Gastrocnemius medialis (tissue), 4 donors: ENCODE results near the gene OXA1L. TPM values are rescaled to one million over a fixed set of nuclear protein-coding genes. Genes with fewer than 3 reads are reported as not detected.
A peak's percentile ranks its signal among the peaks of the same experiment; 100 is the strongest.

Experiments
- ATAC-seq, 2 donors: fragments of 150-250 bp; one replicate each; pipeline ENCODE4 v1.9.1; 2016
- DNase-seq, 2 donors: peaks; one replicate each; pipeline ENCODE4 v3.0.0-alpha.2; 2019
- H3K27ac ChIP-seq, 4 donors: fragments of 200-600 bp; sonication (generic); 1 replicate in 1 of 4; 2 replicates in 3 of 4; pipeline ENCODE4 v1.5.1; 2016 to 2018; ENCODE audit warnings: mild to moderate bottlenecking in 2 of 4, moderate library complexity in 1 of 4
- H3K27me3 ChIP-seq, 3 donors: fragments of 200-600 bp; sonication (generic) in 2 of 3; 1 replicate in 1 of 3; 2 replicates in 2 of 3; pipeline versions ENCODE4 v1.5.1 to v1.6.0; 2016 to 2019; ENCODE audit warnings: mild to moderate bottlenecking in 1 of 3, moderate library complexity in 1 of 3
- H3K36me3 ChIP-seq, 2 donors: fragments of 200-600 bp; sonication (generic) in 1 of 2; one replicate each; pipeline ENCODE4 v1.5.1; 2017 to 2018
- H3K4me1 ChIP-seq, 2 donors: fragments of 200-600 bp; sonication (generic) in 1 of 2; one replicate each; pipeline ENCODE4 v1.5.1; 2016 to 2017; ENCODE audit warnings: mild to moderate bottlenecking in 2 of 2
- H3K4me3 ChIP-seq, 4 donors: fragments of 200-600 bp; sonication (generic) in 3 of 4; 1 replicate in 1 of 4; 2 replicates in 3 of 4; pipeline ENCODE4 v1.5.1; 2016 to 2019; ENCODE audit warnings: mild to moderate bottlenecking in 2 of 4
- H3K9me3 ChIP-seq, 3 donors: fragments of 200-600 bp; sonication (generic) in 2 of 3; 1 replicate in 1 of 3; 2 replicates in 2 of 3; pipeline ENCODE4 v1.5.1; 2016 to 2019
- POLR2A ChIP-seq, 2 donors: fragments of 450-650 bp; IDR thresholded peaks; one replicate each; pipeline ENCODE4 v1.6.1; 2017; ENCODE audit warnings: antibody characterized with exemption in 2 of 2, mild to moderate bottlenecking in 2 of 2, moderate library complexity in 2 of 2
- in situ Hi-C, 4 donors: fragments of 200-750 bp; cut with MboI; loops; one replicate each; pipeline versions ENCODE4 v1.15.0 to v1.8.0; 2017; ENCODE audit warnings: low sequenced_read_pairs in 4 of 4
- intact Hi-C: fragments of 100-400 bp; cut with DNase I; formaldehyde crosslinking; loops from one replicate; pipeline ENCODE4 v1.15.1; 2023; ENCODE audit warnings: low total_unique reads
- total RNA-seq, 4 donors: library from RNA; depleted of rRNA; stranded (reverse); fragments of >200 nt; gene quantifications; one replicate each; pipeline versions ENCODE4 v1.1.0 to v1.2.3, GENCODE V29; 2016
- TF ChIP-seq, protein P1 (sequence below), 5 experiments: fragments of 450-650 bp in 3 of 5; fragments of 200-600 bp in 2 of 5; sonication (generic) in 2 of 5; IDR thresholded peaks in 4 of 5; conservative IDR thresholded peaks in 1 of 5; 1 replicate in 4 of 5; 2 replicates in 1 of 5; pipeline ENCODE4 v1.5.1; 2016 to 2019; ENCODE audit warnings: antibody characterized with exemption in 5 of 5, mild to moderate bottlenecking in 3 of 5, moderate library complexity in 3 of 5

OXA1L gene
- total RNA-seq, 4 donors from 2014 or later = 83.5 to 135 (median 114) TPM

DNA sequence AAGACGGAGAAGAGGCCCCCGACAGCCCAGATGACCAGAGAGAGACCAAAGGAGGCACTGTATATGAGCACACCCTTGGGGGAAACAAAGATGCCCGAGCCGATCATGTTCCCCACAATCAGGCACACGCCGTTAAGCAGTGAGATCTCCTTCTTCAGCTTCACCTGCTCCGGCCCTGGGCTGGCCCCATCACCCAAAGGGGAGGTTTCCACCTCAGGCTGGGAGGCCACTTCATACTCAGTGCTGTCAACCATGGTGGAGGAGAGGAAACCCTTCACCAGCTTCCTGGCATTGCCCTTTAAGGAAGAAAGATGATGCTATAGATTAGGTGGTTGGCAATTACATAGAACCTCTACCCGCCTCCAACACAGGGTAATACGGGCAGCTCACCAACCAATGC is 46.7 kb downstream of the OXA1L start:
- no peak overlapping the region for H3K4me3 ChIP-seq
- intact Hi-C loops = no loop called here

DNA sequence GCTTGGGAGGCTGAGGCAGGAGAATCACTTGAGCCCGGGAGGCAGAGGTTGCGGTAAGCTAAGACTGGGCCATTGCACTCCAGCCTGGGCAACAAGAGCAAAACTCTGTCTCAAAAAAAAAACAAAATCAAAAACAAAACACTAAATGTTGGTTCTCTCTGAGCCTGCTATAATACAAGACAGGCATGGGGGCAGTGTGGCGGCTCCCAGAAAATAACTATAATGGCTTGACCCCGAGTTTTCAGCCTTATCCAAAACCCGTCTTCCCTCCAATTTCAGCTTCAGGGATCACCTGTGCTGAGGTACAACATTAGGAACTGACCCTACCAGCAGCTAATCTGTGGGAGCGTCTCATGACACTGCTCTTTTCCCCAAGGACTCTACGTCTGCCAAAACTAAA is 47.9 kb downstream of the OXA1L start:
- Histone ChIP-seq H3K9me3 (no peaks in the 10 kb centered on the region), H3K27me3 (no peaks in the 10 kb centered on the region), H3K36me3 (no peaks in the 10 kb centered on the region), H3K4me1 (no peaks in the 10 kb centered on the region), H3K4me3 (no peak overlapping the region), H3K27ac (no peak overlapping the region)
- ATAC-seq (no peak), DNase-seq (no peak)
- TF ChIP-seq POLR2A (IDR thresholded peaks at IDR 0.05) = no peak
- TF ChIP-seq, protein P1, sequence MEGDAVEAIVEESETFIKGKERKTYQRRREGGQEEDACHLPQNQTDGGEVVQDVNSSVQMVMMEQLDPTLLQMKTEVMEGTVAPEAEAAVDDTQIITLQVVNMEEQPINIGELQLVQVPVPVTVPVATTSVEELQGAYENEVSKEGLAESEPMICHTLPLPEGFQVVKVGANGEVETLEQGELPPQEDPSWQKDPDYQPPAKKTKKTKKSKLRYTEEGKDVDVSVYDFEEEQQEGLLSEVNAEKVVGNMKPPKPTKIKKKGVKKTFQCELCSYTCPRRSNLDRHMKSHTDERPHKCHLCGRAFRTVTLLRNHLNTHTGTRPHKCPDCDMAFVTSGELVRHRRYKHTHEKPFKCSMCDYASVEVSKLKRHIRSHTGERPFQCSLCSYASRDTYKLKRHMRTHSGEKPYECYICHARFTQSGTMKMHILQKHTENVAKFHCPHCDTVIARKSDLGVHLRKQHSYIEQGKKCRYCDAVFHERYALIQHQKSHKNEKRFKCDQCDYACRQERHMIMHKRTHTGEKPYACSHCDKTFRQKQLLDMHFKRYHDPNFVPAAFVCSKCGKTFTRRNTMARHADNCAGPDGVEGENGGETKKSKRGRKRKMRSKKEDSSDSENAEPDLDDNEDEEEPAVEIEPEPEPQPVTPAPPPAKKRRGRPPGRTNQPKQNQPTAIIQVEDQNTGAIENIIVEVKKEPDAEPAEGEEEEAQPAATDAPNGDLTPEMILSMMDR (IDR thresholded peaks at IDR 0.05 in 4 of 5, conservative IDR thresholded peaks at IDR 0.05 in 1 of 5) = no peak
- in situ Hi-C loops = no loop called here
- intact Hi-C loops = no loop called here

More for the DNA sequence above, 46.7 kb downstream of the OXA1L start:
- Histone ChIP-seq H3K27ac (no peak overlapping the region), H3K27me3 (no peaks in the 10 kb centered on the region), H3K4me1 (no peaks in the 10 kb centered on the region), H3K9me3 (no peaks in the 10 kb centered on the region), H3K36me3 (no peaks in the 10 kb centered on the region)
- DNase-seq (no peak), ATAC-seq (no peak)
- in situ Hi-C loops = no loop called here
- TF ChIP-seq POLR2A (IDR thresholded peaks at IDR 0.05) = no peak
- TF ChIP-seq, protein P1 (IDR thresholded peaks at IDR 0.05 in 4 of 5, conservative IDR thresholded peaks at IDR 0.05 in 1 of 5) = no peak

GRCh38 chr14:22814941-22815713 is 48.6 kb downstream of the OXA1L start, which contains the start of gene SLC7A7:
TSS of gene SLC7A7 (minus strand) at chr14:22815435. CDS start at chr14:22813398, 2,037 bp downstream.
- Histone ChIP-seq H3K36me3 (no peaks in the 10 kb centered on the region), H3K9me3 (no peaks in the 10 kb centered on the region), H3K27ac (no peak within 1 kb of the TSS), H3K4me1 (no peaks in the 10 kb centered on the region), H3K4me3 (no peak within 1 kb of the TSS), H3K27me3 (no peaks in the 10 kb centered on the region)
- intact Hi-C loops (no loop called here), in situ Hi-C loops (no loop called here)
- ATAC-seq (no peak), DNase-seq (no peak)
- TF ChIP-seq POLR2A (IDR thresholded peaks at IDR 0.05) = no peak
- TF ChIP-seq, protein P1 (IDR thresholded peaks at IDR 0.05 in 4 of 5, conservative IDR thresholded peaks at IDR 0.05 in 1 of 5) = no peak

- Histone ChIP-seq H3K4me3 (peak overlapping the region; percentile 22 to 39 (median 36)), H3K36me3 (no peaks in the 10 kb centered on the region), H3K27me3 (peaks cover 0 to 2% (median 0%) of the 10 kb centered on the region in 3 donors), H3K27ac (peak overlapping the region; percentile 14 to 50 (median 30)), H3K4me1 (peaks cover 6 to 11% of the 10 kb centered on the region in 2 donors), H3K9me3 (no peaks in the 10 kb centered on the region)
- no peak for ATAC-seq
- DNase-seq = no peak
- TF ChIP-seq POLR2A (IDR thresholded peaks at IDR 0.05) = no peak
- TF ChIP-seq, protein P1 (IDR thresholded peaks at IDR 0.05 in 4 of 5, conservative IDR thresholded peaks at IDR 0.05 in 1 of 5) = no peak
- intact Hi-C loops (no loop called here), in situ Hi-C loops (no loop called here)
These were observed 52.9 kb downstream of the OXA1L start for GRCh38 chr14:22819151-22819988.
